ENCODE results near the gene NPPB. TPM values are rescaled to one million over a fixed set of nuclear protein-coding genes. Genes with fewer than 3 reads are reported as not detected.

NPPB gene
- total and polyA plus RNA-seq, 9 of the 15 experiments (the other 6 are each of a cell fraction or from before 2014, with no cell fraction given): not detected

- TF ChIP-seq ETV1 (tag; conservative IDR thresholded peaks at IDR 0.05; ENCODE audit: low read depth) (0 out of 2 replicates have a peak, but pooled peaks have one; percentile 25), PPARD (CRISPR knock-in tag; IDR thresholded peaks at IDR 0.05) (no peak), ATF3 (IDR thresholded peaks at IDR 0.05) (peak; percentile 95), ATF3 (CRISPR knock-in tag; conservative IDR thresholded peaks at IDR 0.05) (no peak), CTBP1 (IDR thresholded peaks at IDR 0.05; ENCODE audit: borderline replicate concordance) (peak; percentile 25; the same call in 1 of the 2 replicates), ATF2 (CRISPR knock-in tag; IDR thresholded peaks at IDR 0.05) (peak; percentile 90; the same call in 1 of the 2 replicates), ZNF395 (CRISPR knock-in tag; IDR thresholded peaks at IDR 0.05) (peak; percentile 73), GTF2A2 (tag; IDR thresholded peaks at IDR 0.05) (0 out of 2 replicates have a peak, but pooled peaks have one; percentile 19), MYC (IDR thresholded peaks at IDR 0.05; ENCODE audit: low read depth, low read length) (no peak; the same call in 1 of the 2 replicates), MYC (CRISPR knock-in tag; IDR thresholded peaks at IDR 0.05; ENCODE audit: borderline replicate concordance, low read depth) (0 out of 2 replicates have a peak, but pooled peaks have one; percentile 40), BCOR (IDR thresholded peaks at IDR 0.05) (no peak), NR4A1 (CRISPR knock-in tag; IDR thresholded peaks at IDR 0.05) (peak; percentile 51; the same call in 1 of the 2 replicates), NR4A1 (tag; IDR thresholded peaks at IDR 0.05) (no peak), ZNF197 (CRISPR knock-in tag; IDR thresholded peaks at IDR 0.05; ENCODE audit: low read depth) (0 out of 2 replicates have a peak, but pooled peaks have one; percentile 58)
- TF ChIP-seq, protein P1, sequence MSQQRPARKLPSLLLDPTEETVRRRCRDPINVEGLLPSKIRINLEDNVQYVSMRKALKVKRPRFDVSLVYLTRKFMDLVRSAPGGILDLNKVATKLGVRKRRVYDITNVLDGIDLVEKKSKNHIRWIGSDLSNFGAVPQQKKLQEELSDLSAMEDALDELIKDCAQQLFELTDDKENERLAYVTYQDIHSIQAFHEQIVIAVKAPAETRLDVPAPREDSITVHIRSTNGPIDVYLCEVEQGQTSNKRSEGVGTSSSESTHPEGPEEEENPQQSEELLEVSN (IDR thresholded peaks at IDR 0.05; ENCODE audit: borderline replicate concordance in 1 of 2, extremely low read depth in 1 of 2, insufficient read depth in 1 of 2, insufficient read length in 1 of 2, low read depth in 1 of 2, low read length in 1 of 2, poor library complexity in 1 of 2, severe bottlenecking in 1 of 2): peak in 1 of 2 experiments; percentile 41
- TF ChIP-seq, protein P2, sequence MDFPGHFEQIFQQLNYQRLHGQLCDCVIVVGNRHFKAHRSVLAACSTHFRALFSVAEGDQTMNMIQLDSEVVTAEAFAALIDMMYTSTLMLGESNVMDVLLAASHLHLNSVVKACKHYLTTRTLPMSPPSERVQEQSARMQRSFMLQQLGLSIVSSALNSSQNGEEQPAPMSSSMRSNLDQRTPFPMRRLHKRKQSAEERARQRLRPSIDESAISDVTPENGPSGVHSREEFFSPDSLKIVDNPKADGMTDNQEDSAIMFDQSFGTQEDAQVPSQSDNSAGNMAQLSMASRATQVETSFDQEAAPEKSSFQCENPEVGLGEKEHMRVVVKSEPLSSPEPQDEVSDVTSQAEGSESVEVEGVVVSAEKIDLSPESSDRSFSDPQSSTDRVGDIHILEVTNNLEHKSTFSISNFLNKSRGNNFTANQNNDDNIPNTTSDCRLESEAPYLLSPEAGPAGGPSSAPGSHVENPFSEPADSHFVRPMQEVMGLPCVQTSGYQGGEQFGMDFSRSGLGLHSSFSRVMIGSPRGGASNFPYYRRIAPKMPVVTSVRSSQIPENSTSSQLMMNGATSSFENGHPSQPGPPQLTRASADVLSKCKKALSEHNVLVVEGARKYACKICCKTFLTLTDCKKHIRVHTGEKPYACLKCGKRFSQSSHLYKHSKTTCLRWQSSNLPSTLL (IDR thresholded peaks at IDR 0.05): no peak
These were observed 17.2 kb downstream of the NPPB start (continued) for GRCh38 chr1:11841245-11842153.

Measured in K562 (cell line).